Neural progenitor cell (in vitro differentiated cells): Measurements from ENCODE around the gene GOLGA8N.
"Not testable (repeated sequence)": the region's sequence is repeated elsewhere in the genome, so short reads cannot be mapped to it uniquely, and the experiment has no call there.

Experiments used
- EZH2 ChIP-seq: fragments of 200-600 bp; sonication (generic); IDR thresholded peaks from 2 replicates; pipeline ENCODE4 v1.6.1; 2017; ENCODE audit warnings: antibody characterized with exemption, mild to moderate bottlenecking, moderate library complexity
- TF ChIP-seq, protein P1 (sequence below): fragments of 200-600 bp; sonication (generic); IDR thresholded peaks from 2 replicates; pipeline ENCODE4 v1.5.1; 2017; ENCODE audit warnings: antibody characterized with exemption, mild to moderate bottlenecking

DNA sequence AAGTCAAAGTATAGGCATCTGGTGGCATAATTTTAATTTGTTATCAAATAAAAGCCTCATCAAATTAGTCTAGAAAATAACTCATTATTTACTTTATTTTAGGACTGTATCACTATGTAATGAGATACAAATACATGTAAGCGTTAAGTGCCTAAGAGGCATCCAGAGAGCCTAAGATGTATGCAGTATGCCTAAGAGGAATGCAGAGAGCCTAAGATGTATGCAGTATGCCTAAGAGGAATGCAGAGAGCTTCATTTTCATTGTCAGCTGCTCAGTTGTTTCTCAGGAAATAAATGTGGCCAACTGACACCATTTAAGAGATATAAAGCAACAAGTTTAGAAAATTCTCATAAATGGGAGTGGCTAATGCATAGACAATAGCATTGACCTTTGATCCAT is 49.8 kb upstream of the GOLGA8N start:
- TF ChIP-seq, protein P1, sequence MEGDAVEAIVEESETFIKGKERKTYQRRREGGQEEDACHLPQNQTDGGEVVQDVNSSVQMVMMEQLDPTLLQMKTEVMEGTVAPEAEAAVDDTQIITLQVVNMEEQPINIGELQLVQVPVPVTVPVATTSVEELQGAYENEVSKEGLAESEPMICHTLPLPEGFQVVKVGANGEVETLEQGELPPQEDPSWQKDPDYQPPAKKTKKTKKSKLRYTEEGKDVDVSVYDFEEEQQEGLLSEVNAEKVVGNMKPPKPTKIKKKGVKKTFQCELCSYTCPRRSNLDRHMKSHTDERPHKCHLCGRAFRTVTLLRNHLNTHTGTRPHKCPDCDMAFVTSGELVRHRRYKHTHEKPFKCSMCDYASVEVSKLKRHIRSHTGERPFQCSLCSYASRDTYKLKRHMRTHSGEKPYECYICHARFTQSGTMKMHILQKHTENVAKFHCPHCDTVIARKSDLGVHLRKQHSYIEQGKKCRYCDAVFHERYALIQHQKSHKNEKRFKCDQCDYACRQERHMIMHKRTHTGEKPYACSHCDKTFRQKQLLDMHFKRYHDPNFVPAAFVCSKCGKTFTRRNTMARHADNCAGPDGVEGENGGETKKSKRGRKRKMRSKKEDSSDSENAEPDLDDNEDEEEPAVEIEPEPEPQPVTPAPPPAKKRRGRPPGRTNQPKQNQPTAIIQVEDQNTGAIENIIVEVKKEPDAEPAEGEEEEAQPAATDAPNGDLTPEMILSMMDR = not testable (repeated sequence)
- TF ChIP-seq EZH2 = not testable (repeated sequence)
